Uterus (tissue), 3 donors: ENCODE data around the gene LASP1NB.
"Not testable (repeated sequence)": the region's sequence is repeated elsewhere in the genome, so short reads cannot be mapped to it uniquely, and the experiment has no call there.

Experiments used
- DNase-seq, 2 donors: peaks; one replicate each; pipeline ENCODE4 v3.0.0-alpha.2; 2019 to 2020
- H3K27ac ChIP-seq, 2 donors: fragments of 200-600 bp; sonication (generic); 1 replicate in 1 of 2; 2 replicates in 1 of 2; pipeline ENCODE4 v1.5.1; 2016 to 2018
- H3K27me3 ChIP-seq, 2 donors: fragments of 200-600 bp; sonication (generic); one replicate each; pipeline ENCODE4 v1.5.1; 2018 to 2019; ENCODE audit warnings: control low read depth in 1 of 2
- H3K36me3 ChIP-seq, 2 donors: fragments of 200-600 bp; sonication (generic); one replicate each; pipeline ENCODE4 v1.5.1; 2019; ENCODE audit warnings: control low read depth in 1 of 2
- H3K4me1 ChIP-seq, 2 donors: fragments of 200-600 bp; sonication (generic); one replicate each; pipeline ENCODE4 v1.5.1; 2018 to 2019; ENCODE audit warnings: control low read depth in 1 of 2
- H3K4me3 ChIP-seq, 2 donors: fragments of 200-600 bp; sonication (generic); 1 replicate in 1 of 2; 2 replicates in 1 of 2; pipeline ENCODE4 v1.5.1; 2018 to 2019; ENCODE audit warnings: mild to moderate bottlenecking in 1 of 2
- H3K9me3 ChIP-seq, 2 donors: fragments of 200-600 bp; sonication (generic); one replicate each; pipeline ENCODE4 v1.5.1; 2019; ENCODE audit warnings: control low read depth in 1 of 2
- CTCF ChIP-seq, 4 experiments: fragments of 200-600 bp in 2 of 4; fragments of 450-650 bp in 2 of 4; sonication (generic) in 2 of 4; IDR thresholded peaks; one replicate each; pipeline ENCODE4 v1.5.1; 2016 to 2019; ENCODE audit warnings: antibody characterized with exemption in 4 of 4, mild to moderate bottlenecking in 2 of 4, moderate library complexity in 1 of 4
- POLR2A ChIP-seq, 2 donors: fragments of 450-650 bp; IDR thresholded peaks; one replicate each; pipeline ENCODE4 v1.6.1; 2016; ENCODE audit warnings: antibody characterized with exemption in 2 of 2, mild to moderate bottlenecking in 1 of 2, moderate library complexity in 1 of 2
- intact Hi-C: fragments of 100-400 bp; cut with DNase I; formaldehyde crosslinking; loops from one replicate; pipeline ENCODE4 v1.15.1; 2023; ENCODE audit warnings: low total_unique reads
- donor health status: DM: yes; HTN: yes; CAD: no.

The LASP1NB gene

GRCh38 chr17:38907930-38908675 is 17.3 kb upstream of the LASP1NB start:
- TF ChIP-seq CTCF (IDR thresholded peaks at IDR 0.05): no peak
- TF ChIP-seq POLR2A (IDR thresholded peaks at IDR 0.05): no peak
- no peak for DNase-seq
- no peaks in the 10 kb centered on the region for H3K36me3 ChIP-seq
- peak overlapping the region; percentile 53 to 62 for H3K27ac ChIP-seq
- H3K4me1 ChIP-seq: peaks cover 6 to 15% of the 10 kb centered on the region in 2 donors
- intact Hi-C loops: no loop called here
- H3K4me3 ChIP-seq: no peak overlapping the region
- H3K9me3 ChIP-seq: no peaks in the 10 kb centered on the region
- H3K27me3 ChIP-seq: no peaks in the 10 kb centered on the region

DNA sequence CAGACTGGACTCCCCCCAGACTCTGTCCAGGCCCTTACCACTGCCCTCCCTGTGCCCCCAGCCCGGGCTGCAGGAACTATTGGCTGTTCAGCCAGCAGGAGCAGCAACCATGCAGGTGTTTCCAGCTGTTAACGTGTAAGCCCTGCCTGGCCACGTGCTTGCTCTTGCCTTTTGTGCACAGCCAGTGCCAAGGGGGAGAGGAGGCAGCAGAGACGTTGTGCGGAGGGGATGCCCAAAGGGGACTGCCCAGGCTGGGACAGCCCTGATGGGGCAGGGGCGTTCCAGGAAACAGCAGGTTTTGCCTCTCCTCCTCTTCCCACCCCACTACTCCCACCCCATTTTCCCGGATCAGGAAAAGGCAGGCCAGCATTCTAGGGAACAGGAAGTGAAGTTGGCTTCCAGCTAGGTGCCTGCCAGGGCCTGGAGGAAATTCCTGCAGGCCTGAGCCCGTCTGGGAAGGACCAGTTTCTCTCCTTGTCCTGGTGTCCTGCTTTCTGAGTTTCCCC is 16.7 kb upstream of the LASP1NB start:
- H3K9me3 ChIP-seq: no peaks in the 10 kb centered on the region
- no peak overlapping the region for H3K4me3 ChIP-seq
- TF ChIP-seq CTCF (IDR thresholded peaks at IDR 0.05): no peak
- no peak for TF ChIP-seq POLR2A (IDR thresholded peaks at IDR 0.05)
- no peaks in the 10 kb centered on the region for H3K27me3 ChIP-seq
- peaks cover 6 to 18% of the 10 kb centered on the region in 2 donors for H3K4me1 ChIP-seq
- peak in 1 of 2 donors; percentile 21 for DNase-seq
- peak overlapping the region; percentile 53 to 62 for H3K27ac ChIP-seq
- intact Hi-C loops: no loop called here
- no peaks in the 10 kb centered on the region for H3K36me3 ChIP-seq

DNA sequence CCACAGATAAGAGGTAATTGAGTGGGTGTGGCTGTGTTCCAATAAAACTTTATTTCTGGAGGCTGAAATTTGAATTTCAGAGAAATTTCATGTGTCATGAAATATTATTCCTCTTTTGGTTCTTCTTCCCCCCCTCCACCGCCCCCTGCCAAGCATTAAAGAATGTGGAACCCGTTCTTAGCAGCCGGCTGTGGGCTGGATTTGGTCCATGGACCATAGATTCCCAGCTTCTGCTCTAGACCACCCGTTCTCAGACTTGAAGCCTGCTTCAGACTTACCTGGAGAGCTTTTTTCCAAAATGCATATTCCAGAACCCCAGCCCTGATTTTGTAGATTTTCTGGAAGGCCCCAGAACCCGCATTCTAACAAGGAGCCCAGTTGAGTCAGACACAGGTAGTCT is 15.1 kb upstream of the LASP1NB start:
- intact Hi-C loops: no loop called here
- Histone ChIP-seq H3K9me3 (no peaks in the 10 kb centered on the region), H3K27me3 (no peaks in the 10 kb centered on the region), H3K36me3 (no peaks in the 10 kb centered on the region), H3K4me3 (no peak overlapping the region), H3K27ac (no peak overlapping the region), H3K4me1 (peaks cover 6 to 18% of the 10 kb centered on the region in 2 donors)
- TF ChIP-seq CTCF (IDR thresholded peaks at IDR 0.05): no peak
- no peak for TF ChIP-seq POLR2A (IDR thresholded peaks at IDR 0.05)
- DNase-seq: peak; percentile 1 to 9

DNA sequence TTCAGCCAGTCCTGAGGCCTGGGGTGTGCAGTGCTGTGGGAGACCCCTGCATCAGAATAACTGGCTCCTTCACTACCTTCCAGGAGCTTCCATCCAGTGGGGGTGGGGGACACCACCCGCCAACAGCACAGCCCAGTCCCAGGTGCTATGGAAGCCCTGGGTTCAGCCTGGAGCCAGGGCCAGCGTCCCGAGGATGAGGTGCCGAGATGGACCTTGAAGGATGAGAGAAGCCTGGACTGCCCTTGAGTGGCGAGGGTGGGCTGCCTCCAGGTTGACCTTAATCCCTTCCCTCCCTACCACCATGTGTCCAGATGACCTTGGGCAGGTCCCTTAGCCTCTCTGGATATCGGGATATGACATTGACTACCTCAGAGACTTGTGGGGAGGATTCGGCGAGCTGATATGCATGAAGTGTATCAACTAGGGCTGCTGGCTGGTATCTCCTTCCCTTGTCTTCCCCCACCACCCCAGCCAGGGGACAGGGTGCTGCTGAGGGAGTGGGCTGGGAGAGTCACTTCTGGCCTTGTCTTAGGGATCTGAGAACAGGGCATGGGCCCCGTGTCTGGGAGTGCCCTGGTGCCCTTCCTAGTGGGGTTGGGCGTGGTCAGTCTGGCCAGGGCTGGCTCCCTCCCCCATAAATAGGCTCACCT is 14.2 kb upstream of the LASP1NB start:
- H3K36me3 ChIP-seq: no peaks in the 10 kb centered on the region
- DNase-seq: peak; percentile 12 to 15
- H3K27me3 ChIP-seq: no peaks in the 10 kb centered on the region
- intact Hi-C loops: no loop called here
- no peak for TF ChIP-seq CTCF (IDR thresholded peaks at IDR 0.05)
- no peak for TF ChIP-seq POLR2A (IDR thresholded peaks at IDR 0.05)
- H3K27ac ChIP-seq: peak overlapping the region; percentile 59 to 71
- H3K4me3 ChIP-seq: no peak overlapping the region
- no peaks in the 10 kb centered on the region for H3K9me3 ChIP-seq
- peaks cover 6 to 18% of the 10 kb centered on the region in 2 donors for H3K4me1 ChIP-seq

- Histone ChIP-seq H3K4me1 (peaks cover 6 to 13% of the 10 kb centered on the region in 2 donors), H3K27ac (peak overlapping the region; percentile 59 to 71)
- H3K9me3 ChIP-seq, H3K27me3 ChIP-seq, H3K36me3 ChIP-seq, H3K4me3 ChIP-seq, intact Hi-C loops: not testable (repeated sequence)
- peak in 1 of 2 donors; percentile 8 for DNase-seq
Observed at GRCh38 chr17:38911731-38912081, 13.7 kb upstream of the LASP1NB start.
